ENCODE results near the gene ZNF45. TPM values are rescaled to one million over a fixed set of nuclear protein-coding genes. Genes with fewer than 3 reads are reported as not detected.

ZNF45 gene
- total and polyA plus RNA-seq, 7 donors = 2.4 to 18.2 (median 6.4) TPM

GRCh38 chr19:43976732-43977131 lies 41.6 kb upstream of the ZNF45 start:
- no peaks in the 10 kb centered on the region for H3K27me3 ChIP-seq
- H3K4me1 ChIP-seq = no peaks in the 10 kb centered on the region
- 74 to 95% methylated on average over 1 of the region's 1 CpG for WGBS, 2 donors
- H3K4me3 ChIP-seq = no peak overlapping the region
- no peak overlapping the region for H3K27ac ChIP-seq
- TF ChIP-seq POLR2A (IDR thresholded peaks at IDR 0.05) = no peak
- no peaks in the 10 kb centered on the region for H3K36me3 ChIP-seq
- no peak for DNase-seq
- intact Hi-C loops (cut with DNase I) = no loop called here
- peaks cover 11 to 56% (median 42%) of the 10 kb centered on the region in 4 donors for H3K9me3 ChIP-seq

- Histone ChIP-seq H3K27ac (no peak overlapping the region), H3K36me3 (peaks cover 28 to 85% (median 55%) of the 10 kb centered on the region in 4 donors), H3K9me3 (peaks cover 56 to 88% (median 66%) of the 10 kb centered on the region in 4 donors), H3K4me1 (no peaks in the 10 kb centered on the region), H3K27me3 (no peaks in the 10 kb centered on the region), H3K4me3 (no peak overlapping the region)
- 93 to 96% methylated on average over 3 of the region's 3 CpGs for whole genome bisulfite sequencing, 2 donors
- intact Hi-C loops (cut with DNase I) = no loop called here
- TF ChIP-seq POLR2A (IDR thresholded peaks at IDR 0.05) = no peak
- TF ChIP-seq CTCF (IDR thresholded peaks at IDR 0.05) = no peak
- TF ChIP-seq POLR2AphosphoS5 (IDR thresholded peaks at IDR 0.05) = no peak
- TF ChIP-seq EP300 (IDR thresholded peaks at IDR 0.05) = no peak
- no peak for DNase-seq
Measured at GRCh38 chr19:43966079-43966694, 31.1 kb upstream of the ZNF45 start.

- Histone ChIP-seq H3K36me3 (peaks cover 9 to 50% (median 17%) of the 10 kb centered on the region in 4 donors), H3K9me3 (peaks cover 25 to 67% (median 43%) of the 10 kb centered on the region in 4 donors)
- no peak for DNase-seq
Measured at GRCh38 chr19:43960411-43960810, 25.3 kb upstream of the ZNF45 start.

GRCh38 chr19:43957891-43958290 lies 22.8 kb upstream of the ZNF45 start:
- H3K27ac ChIP-seq = no peak overlapping the region
- no peaks in the 10 kb centered on the region for H3K27me3 ChIP-seq
- no peak for TF ChIP-seq EP300 (IDR thresholded peaks at IDR 0.05)
- TF ChIP-seq CTCF (IDR thresholded peaks at IDR 0.05) = no peak
- no peak for DNase-seq
- WGBS, 2 donors = 93 to 96% methylated on average over 3 of the region's 3 CpGs
- no peaks in the 10 kb centered on the region for H3K4me1 ChIP-seq
- intact Hi-C loops (cut with DNase I) = no loop called here
- peaks cover 0 to 38% (median under 1%) of the 10 kb centered on the region in 4 donors for H3K36me3 ChIP-seq
- no peak overlapping the region for H3K4me3 ChIP-seq
- H3K9me3 ChIP-seq = peaks cover 19 to 45% (median 34%) of the 10 kb centered on the region in 4 donors

More at GRCh38 chr19:43960411-43960810, 25.3 kb upstream of the ZNF45 start:
- no peak overlapping the region for H3K4me3 ChIP-seq
- TF ChIP-seq EP300 (IDR thresholded peaks at IDR 0.05) (no peak), POLR2AphosphoS5 (IDR thresholded peaks at IDR 0.05) (no peak), CTCF (IDR thresholded peaks at IDR 0.05) (no peak)
- H3K27ac ChIP-seq = no peak overlapping the region
- intact Hi-C loops (cut with DNase I) = no loop called here
- no peaks in the 10 kb centered on the region for H3K4me1 ChIP-seq
- H3K27me3 ChIP-seq = no peaks in the 10 kb centered on the region
- WGBS, 2 donors = 70 to 71% methylated on average over 4 of the region's 4 CpGs

GRCh38 chr19:43956827-43957226 lies 21.7 kb upstream of the ZNF45 start:
- 82 to 91% methylated on average over 3 of the region's 3 CpGs for WGBS, 2 donors
- Histone ChIP-seq H3K9me3 (peaks cover 19 to 43% (median 30%) of the 10 kb centered on the region in 4 donors), H3K27me3 (no peaks in the 10 kb centered on the region), H3K27ac (no peak overlapping the region), H3K4me3 (no peak overlapping the region), H3K36me3 (peaks cover 0 to 31% (median 0%) of the 10 kb centered on the region in 4 donors), H3K4me1 (no peaks in the 10 kb centered on the region)
- TF ChIP-seq POLR2A (IDR thresholded peaks at IDR 0.05) (no peak), POLR2AphosphoS5 (IDR thresholded peaks at IDR 0.05) (no peak), CTCF (IDR thresholded peaks at IDR 0.05) (no peak), EP300 (IDR thresholded peaks at IDR 0.05) (no peak)
- intact Hi-C loops (cut with DNase I) = no loop called here
- DNase-seq = no peak

Measured in sigmoid colon (tissue), 7 donors.